ENCODE results near the gene VPS25.

VPS25 gene

GRCh38 chr17:42774066-42774745 is 957 bp downstream of the VPS25 start:
- DNase-seq (ENCODE audit: low read depth), result no peak
- peak overlapping the region; percentile 93 for H3K4me3 ChIP-seq (ENCODE audit: low read depth, low read length)
- TF ChIP-seq CTCF (IDR thresholded peaks at IDR 0.05; ENCODE audit: low read depth, low read length, missing control alignments), result no peak

GRCh38 chr17:42775534-42776098 is 2.4 kb downstream of the VPS25 start:
- H3K4me3 ChIP-seq (ENCODE audit: low read depth, low read length), result no peak overlapping the region
- DNase-seq (ENCODE audit: low read depth), result no peak
- peak; percentile 8 for TF ChIP-seq CTCF (IDR thresholded peaks at IDR 0.05; ENCODE audit: low read depth, low read length, missing control alignments)

GRCh38 chr17:42778570-42778969 is 5.3 kb downstream of the VPS25 start:
- H3K4me3 ChIP-seq (ENCODE audit: low read depth, low read length), result no peak overlapping the region
- TF ChIP-seq CTCF (IDR thresholded peaks at IDR 0.05; ENCODE audit: low read depth, low read length, missing control alignments), result no peak
- DNase-seq (ENCODE audit: low read depth), result no peak

GRCh38 chr17:42779304-42779935 is 6.2 kb downstream of the VPS25 start:
- DNase-seq (ENCODE audit: low read depth), result no peak
- H3K4me3 ChIP-seq (ENCODE audit: low read depth, low read length), result no peak overlapping the region
- TF ChIP-seq CTCF (IDR thresholded peaks at IDR 0.05; ENCODE audit: low read depth, low read length, missing control alignments), result no peak

GRCh38 chr17:42779936-42780850 is 6.9 kb downstream of the VPS25 start, which contains the start of gene WNK4:
Gene WNK4, plus strand, starts transcription at chr17:42780610. Its CDS starts 89 bp downstream, at chr17:42780699.
- H3K4me3 ChIP-seq (ENCODE audit: low read depth, low read length), result no peak within 1 kb of the TSS
- TF ChIP-seq CTCF (IDR thresholded peaks at IDR 0.05; ENCODE audit: low read depth, low read length, missing control alignments), result no peak
- no peak for DNase-seq (ENCODE audit: low read depth)

GRCh38 chr17:42780851-42781638 is 7.8 kb downstream of the VPS25 start:
- H3K4me3 ChIP-seq (ENCODE audit: low read depth, low read length), result no peak overlapping the region
- no peak for TF ChIP-seq CTCF (IDR thresholded peaks at IDR 0.05; ENCODE audit: low read depth, low read length, missing control alignments)
- no peak for DNase-seq (ENCODE audit: low read depth)
